GM21576 (cell line): ENCODE results near the gene CLEC4G.
"Not testable (repeated sequence)": the region's sequence is repeated elsewhere in the genome, so short reads cannot be mapped to it uniquely, and the experiment has no call there.

Experiments used
- ATAC-seq: cut with Tn5 transposase; IDR thresholded peaks from one replicate; pipeline ENCODE4 v1.9.1; 2021; ENCODE audit warnings: mild to moderate bottlenecking, moderate library complexity; ENCODE audit not compliant: unreplicated experiment

Gene CLEC4G, protein sequence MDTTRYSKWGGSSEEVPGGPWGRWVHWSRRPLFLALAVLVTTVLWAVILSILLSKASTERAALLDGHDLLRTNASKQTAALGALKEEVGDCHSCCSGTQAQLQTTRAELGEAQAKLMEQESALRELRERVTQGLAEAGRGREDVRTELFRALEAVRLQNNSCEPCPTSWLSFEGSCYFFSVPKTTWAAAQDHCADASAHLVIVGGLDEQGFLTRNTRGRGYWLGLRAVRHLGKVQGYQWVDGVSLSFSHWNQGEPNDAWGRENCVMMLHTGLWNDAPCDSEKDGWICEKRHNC

DNA sequence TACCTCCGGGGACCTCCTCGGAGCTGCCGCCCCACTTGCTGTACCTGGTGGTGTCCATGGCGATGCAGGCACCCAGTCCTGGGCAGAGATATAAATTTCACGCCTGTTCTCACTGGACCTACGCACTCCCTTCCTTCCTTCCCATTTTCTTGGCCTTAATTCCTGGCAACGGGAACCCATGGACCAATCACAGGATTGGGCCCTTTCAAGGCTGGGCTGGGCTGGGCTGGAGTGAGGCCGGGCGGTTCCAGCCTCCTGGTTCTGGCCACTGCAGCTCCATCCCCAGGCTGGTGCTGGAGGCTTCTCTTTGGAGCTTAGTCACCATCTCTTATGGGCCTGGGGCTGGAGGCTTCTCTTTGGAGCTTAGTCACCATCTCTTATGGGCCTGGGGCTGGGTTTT, at the start of gene CLEC4G:
Gene CLEC4G, minus strand, starts transcription at position 66 of the 400 bp plus-strand sequence. Its CDS starts 8 bp downstream, at position 58.
- ATAC-seq: no peak

DNA sequence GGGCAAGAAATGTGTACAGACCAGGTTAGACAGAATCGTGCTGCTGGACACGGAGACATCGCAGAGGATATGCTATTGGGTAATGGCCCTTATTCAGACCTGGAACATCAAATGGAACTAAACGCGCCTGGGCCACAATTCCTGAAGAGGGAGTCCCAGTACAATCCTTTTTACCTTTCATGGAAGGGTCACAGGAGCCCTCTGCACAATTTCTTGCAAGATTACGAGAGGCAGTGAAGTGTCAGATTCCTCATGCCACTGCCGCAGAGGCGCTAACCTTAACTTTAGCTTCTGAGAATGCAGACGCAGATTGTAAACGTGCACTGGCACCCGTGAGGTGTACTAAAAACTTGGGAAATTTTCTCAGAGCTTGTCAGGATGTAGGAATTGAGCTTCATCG, 49.2 kb upstream of the CLEC4G start:
- no peak for ATAC-seq

DNA sequence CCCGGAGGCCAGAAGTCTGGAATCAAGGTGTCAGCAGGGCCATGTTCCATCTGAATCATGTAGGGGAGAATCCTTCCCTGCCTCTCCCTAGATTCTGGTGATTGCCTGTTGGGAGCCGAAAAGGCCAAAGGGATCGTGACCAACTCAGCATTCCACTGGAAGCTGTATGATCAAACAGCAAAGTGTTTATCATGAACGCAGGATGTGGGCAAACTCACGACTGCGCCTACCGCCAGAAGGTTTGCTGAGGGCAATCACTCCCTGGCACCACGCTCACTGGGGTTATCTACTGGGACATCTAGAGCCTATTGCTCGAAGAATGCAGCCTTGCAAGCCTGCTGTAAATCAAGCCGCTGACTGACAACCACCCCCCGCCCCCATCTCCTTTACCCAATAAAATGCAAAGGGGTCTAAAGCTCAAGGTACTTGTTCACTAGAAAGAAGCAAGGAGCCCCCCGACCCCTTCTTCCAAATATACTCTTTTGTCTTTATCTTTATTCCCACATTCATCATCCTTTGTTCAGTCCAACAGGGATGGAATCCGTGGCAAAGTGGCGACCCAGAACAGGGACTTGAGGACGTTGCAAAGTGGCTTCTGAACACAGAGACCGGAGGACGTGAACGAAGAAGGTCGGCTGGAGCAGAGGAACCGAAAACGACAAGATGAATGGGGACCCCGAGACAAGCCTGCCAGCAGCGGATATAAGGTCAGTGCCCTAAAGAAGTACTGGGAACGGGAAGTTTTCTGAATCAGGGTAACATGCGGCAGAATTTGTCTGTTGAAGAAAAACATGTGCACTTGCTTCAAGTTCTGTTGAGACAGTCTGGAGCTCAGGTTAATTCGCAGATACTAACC, 47.9 kb upstream of the CLEC4G start:
- ATAC-seq: no peak

DNA sequence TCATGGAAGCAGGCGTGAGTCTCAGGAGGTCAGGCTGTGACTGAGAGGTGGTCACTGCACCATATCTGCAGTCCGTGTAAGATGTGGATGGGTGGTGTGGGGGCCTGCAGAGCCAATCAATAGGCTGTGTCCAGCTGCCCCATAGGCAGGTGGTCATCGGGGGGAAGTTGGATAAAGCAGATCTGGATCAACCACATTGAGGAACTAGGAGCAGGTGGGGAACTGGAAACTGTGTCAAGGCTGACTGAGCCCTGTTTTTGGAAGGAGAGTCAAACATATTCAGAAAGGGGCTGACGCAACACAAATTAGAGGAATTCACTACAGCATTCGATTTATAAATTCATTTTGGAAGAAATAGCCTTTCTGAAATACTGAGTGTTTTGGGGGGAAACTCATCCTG, 46.2 kb upstream of the CLEC4G start:
- no peak for ATAC-seq

DNA sequence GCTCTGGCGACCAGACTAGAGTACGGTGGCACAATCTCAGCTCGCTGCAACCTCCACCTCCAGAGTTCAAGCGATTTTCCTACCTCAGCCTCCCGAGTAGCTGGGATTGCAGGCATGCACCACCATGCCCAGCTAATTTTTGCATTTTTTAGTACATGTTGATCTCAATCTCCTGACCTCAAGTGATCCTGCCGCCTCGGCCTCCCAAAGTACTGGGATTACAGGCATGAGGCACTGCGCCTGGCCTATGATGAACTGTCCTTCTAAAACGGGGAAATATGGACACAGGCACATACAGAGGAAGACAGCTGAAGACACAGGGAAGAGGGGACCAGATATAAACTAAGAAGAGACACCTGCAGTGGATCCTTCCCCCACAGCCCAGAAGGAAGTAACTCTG, 43.9 kb upstream of the CLEC4G start:
- ATAC-seq: no peak

DNA sequence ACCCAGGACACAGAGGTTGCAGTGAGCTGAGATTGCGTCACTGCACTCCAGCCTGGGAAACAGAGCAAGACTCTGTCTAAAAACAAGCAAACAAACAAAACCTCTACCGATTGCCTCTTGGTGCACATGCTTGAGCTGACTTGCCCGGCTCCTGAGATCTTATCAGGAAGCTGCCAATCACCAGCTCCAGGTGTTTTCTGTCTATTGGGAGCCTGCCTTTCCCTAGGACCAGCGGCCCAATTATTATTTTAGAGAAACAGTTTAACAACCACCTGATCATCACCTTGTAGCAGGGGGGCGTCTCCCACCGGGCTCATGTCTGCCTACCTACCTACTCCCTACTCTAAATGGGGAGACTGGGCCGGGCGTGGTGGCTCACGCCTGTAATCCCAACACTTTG, 41.9 kb upstream of the CLEC4G start:
- ATAC-seq: no peak

DNA sequence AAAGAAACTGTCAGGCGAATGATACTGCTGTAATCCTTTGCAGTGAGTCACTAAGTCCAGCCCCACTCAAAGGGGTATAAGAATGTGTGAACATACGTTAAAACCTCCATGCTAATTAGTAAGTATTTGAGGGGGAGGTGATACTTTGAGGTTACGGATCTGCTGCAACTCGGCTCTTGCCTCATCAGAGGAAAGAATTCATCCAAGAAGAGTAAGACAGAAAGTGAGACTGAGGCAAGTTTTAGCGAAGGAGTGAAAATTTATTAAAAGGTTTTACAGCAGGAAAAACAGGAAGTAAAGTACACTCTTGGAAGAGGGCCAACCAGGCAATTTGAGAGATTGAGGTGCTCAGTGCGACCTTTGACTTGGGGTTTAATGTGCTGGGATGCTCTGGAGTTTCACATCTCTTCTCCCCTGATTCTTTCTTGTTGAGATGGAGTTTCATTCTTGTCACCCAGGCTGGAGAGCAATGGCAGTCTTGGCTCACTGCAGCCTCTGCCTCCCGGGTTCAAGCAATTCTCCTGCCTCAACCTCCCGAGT, 40.9 kb upstream of the CLEC4G start:
- no peak for ATAC-seq

DNA sequence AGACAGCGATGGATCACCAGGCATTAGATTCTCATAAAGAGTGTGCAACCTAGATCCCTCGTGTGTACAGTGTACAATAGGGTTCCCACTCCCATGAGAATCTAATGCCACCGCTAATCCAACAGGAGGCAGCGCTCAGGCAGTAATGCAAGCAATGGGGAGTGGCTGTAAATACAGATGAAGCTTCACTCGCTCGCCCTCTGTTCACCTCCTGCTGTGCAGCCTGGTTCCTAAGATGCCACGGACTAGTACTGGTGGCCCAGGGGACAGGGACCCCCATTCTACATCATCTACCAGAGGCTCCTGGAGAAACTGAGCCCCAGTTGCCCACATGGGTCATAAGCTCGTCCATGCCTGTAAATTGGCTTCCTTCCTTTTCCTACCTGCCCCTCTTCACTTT, 39.2 kb upstream of the CLEC4G start:
- no peak for ATAC-seq

DNA sequence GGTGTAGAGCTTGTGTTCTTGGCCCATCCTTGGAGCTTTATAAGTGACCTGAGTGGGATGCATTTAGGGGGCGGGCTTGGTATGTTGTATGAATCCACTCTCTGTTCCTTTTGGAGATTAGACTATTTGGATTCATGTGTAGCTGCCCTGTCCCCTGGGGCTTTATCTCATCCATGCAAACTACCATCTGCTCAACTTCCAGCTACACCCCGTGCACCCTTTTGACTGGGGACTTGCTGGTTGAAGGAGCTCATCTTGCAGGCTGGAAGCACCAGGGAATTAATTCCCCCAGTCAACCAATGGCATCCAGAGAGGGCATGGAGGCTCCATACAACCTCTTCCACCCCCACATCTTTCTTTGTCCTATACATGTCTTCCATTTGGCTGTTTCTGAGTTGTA, 37.3 kb upstream of the CLEC4G start:
- no peak for ATAC-seq

DNA sequence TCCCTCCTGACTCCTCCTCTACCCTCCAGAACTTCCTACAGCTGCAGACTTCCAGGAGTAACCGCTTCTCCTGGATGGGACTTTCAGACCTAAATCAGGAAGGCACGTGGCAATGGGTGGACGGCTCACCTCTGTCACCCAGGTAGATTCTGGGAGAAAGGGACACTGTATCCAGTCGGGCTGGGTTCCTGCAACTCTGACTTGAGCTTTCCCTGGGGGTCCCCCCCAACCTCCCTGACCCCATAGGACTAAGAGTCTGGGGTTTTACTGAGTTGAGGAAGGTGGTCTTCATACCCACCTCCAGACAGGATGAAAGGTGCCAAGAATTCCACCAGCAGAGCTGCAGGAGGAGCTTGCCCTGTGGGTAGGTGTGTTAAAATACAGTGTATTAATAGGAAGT, 35.6 kb upstream of the CLEC4G start:
- ATAC-seq: no peak

DNA sequence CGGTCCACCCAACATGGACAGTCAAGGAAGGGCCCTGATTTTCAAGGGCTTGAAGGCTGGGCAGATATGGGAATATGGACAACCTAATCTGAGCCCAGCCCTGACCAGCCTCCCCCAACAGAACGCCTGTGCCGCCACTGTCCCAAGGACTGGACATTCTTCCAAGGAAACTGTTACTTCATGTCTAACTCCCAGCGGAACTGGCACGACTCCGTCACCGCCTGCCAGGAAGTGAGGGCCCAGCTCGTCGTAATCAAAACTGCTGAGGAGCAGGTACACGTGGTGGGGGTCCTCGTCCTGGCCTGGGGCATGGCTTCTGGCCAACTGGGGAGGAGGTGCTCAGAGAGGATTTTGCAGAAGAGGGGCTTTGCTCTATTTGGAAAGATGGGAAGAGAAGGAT, 34.6 kb upstream of the CLEC4G start:
- ATAC-seq: no peak

DNA sequence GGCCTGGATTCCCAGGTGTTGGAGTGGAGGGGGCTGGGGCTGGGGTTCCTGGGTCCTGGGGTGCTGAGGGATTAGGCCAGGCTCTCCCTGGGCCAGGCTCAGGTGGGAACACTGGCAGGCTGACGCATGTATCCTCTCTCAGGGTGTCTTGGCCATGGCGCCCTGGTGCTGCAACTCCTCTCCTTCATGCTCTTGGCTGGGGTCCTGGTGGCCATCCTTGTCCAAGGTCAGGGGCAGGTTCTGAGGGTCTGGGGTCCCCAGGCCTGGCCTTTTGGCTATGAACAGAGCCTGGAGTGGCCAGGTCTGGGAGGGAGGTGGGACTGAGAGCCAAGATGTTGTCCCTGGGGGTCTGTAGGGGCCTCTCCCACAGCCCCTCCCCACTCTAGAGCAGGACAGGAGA, 33.1 kb upstream of the CLEC4G start:
- not testable (repeated sequence) for ATAC-seq

DNA sequence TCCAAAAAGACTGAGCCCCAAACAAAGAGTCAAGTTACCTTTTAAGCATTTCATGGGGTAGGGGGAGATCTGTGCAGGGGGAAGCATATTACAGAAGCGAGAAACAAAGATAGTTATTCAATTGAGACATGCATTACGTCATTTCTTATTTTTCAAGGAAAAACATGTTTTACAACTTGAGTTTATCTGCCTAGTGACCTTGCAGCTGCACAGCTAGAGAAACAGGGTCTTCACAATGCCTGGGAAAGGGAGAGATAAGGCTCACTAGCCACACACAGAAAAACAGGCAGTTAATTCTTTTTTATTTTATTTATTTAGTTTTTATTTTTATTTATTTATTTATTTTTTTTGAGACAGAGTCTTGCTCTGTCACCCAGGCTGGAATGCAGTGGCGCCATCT, 32.2 kb upstream of the CLEC4G start:
- ATAC-seq: not testable (repeated sequence)

DNA sequence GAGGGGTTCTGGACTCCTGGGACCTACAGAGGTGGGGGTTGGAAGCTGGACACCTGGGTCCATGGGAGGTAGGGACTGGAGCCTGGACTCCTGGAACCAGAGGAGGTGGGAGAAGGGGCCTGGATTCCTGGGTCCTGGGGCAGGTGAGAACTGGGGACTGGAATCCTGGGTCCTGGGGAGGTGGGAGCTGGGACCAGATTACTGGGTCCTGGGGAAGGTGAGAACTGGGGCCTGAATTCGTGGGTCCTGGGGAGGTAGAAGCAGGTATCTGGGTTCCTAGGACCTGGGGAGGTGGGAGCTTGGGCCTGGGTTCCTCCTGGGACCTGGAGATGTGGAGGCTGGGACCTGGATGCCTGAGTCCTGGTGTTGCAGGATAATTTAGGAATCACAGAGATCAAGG, 31.8 kb upstream of the CLEC4G start:
- ATAC-seq: no peak

DNA sequence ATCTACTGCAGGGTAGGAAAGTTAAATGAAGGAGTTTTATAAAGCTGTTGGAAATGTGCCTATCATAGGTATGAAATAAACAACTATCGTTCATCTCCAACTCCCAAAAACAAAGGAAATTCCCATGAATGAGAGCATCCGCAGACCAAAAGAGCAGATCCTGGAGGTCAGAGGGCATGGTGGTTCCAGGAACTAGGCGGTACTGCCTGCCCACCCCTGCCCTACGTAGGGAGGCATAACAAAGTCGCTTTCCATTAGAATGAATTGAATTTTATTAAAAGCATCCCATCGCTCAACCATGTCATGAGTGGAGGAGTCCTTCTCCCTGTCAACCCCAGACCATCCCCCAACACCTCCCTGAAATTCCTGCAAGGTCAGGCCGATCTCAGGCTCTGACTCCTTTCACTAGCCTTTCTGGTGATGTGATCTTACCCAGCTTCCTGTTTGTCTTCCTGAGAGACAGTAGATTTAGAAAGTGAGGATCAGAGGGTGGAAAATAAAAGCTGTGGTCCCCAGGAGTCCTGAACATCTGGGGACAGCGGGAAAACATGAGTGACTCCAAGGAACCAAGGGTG, 30.9 kb upstream of the CLEC4G start, which contains the start of gene CLEC4M:
Gene CLEC4M, plus strand, starts transcription at position 525 of the 575 bp plus-strand sequence. Its CDS starts 24 bp downstream, at position 549.
- ATAC-seq: no peak

DNA sequence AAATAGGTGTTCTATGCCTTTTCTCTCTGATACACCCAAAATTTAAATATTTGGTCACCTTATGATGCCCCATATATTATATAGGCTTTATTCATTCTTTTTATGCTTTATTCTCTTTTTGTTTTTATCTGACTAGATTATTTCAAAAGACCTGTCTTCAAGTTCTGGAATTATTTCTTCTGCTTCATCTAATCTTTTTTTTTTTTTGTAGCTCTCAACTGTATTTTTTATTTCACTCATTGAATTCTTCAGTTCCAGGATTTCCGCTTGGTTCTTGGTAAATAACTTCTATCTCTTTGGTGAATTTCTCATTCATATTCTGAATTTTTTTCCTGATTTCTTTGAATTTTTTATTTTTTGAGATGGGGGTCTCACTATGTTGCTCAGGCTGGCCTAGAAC, 27.2 kb upstream of the CLEC4G start:
- no peak for ATAC-seq

DNA sequence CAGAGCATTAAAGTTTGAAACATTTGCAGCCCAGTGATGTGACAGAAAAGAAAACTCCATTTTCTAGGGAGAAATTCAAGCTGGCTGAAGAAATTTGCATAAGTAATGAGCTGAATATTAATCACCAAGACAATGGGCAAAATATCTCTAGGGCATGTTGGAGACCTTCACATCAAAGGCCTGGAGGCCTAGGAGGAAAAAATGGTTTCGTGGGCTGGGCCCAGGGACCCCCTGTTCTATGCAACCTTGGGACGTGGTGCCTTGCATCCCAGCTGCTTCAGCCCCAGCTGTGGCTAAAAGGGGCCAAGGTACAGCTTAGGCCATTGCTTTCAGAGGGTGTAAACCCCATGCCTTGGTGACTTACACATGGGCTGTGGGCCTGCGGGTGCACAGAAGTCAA, 25.4 kb upstream of the CLEC4G start:
- no peak for ATAC-seq

DNA sequence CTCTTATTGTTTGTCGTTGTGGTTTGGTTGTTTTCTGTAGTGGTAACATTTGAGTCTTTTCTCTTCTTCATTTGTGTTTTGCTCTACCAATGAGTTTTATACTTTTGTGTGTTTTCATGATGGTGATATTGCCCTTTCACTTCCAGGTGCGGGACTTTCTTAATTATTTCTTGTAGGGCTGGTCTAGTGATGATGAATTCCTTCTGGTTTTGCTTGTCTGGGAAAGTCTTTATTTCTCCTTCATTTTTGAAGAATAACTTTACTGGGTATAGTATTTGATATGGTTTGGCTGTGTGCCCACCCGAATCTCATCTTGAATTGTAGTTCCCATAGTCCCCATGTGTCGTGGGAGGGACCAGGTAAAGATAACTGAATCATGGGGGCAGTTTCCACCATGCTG, 24.3 kb upstream of the CLEC4G start:
- ATAC-seq: no peak

DNA sequence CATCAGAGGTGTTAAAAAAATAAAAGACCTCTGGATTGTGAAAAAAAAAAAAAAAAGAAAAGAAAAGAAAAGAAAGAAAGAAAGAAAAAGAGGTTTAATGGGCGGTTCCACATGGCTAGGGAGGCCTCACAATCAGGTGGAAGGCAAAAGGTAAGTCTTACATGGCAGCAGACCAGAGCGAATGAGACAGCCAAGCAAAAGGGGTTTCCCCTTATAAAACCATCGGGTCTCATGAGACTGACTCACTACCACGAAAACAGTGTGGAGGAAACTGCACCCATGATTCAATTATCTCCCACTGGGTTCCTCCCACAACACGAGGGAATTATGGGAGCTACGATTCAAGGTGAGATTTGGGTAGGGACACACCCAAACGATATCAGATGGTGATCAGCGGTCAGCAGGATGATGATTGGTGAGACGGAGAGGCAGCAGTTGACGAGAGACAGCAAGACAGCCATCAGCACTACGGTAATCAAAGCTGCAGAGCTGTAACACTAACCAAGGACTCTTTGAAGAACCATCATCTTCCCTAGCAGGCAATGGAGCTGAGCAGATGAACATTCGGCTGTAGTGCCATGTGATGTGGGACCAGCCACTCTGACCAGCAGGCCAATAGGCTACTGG, 19.4 kb upstream of the CLEC4G start:
- no peak for ATAC-seq

DNA sequence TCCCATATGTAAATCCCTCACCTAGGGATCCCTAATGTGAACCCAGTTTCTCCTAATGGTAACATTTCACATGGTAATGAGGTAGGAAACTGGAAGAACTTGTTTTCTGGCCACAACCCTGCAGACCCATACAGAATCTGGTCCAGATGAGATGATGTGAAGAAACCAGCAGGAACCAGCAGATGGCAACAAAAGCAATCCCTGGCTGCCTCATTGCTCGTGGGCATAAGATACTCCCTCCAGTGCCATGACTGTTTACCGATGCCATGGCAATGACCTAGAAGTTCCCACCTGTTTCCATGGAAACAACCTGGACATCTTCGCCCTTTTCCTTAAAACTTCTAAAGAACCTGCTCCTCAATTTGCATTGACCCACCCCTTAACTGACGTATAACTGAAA, 16.8 kb upstream of the CLEC4G start:
- no peak for ATAC-seq

DNA sequence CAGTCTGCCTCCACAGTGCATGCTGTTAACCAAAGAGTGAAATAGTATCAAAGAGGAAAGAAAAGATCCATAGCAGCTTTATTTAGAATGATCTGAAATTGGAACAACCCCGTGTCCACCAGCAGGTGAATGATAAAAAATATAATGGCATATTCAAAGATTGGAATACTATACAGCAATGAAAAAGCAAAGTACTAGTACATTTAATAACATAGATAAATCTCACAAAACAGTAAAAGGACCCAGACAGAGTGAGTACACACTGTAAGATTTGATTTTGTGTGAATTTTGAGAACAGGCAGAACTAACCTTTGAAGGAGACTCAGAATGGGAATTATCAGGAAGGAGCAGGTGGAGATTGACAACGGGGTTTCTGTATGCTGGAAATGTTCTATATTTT, 16.3 kb upstream of the CLEC4G start:
- ATAC-seq: no peak
